CD8-positive, alpha-beta memory T cell (primary cell): ENCODE results near the gene TSKU. TPM values are rescaled to one million over a fixed set of nuclear protein-coding genes. Genes with fewer than 3 reads are reported as not detected.

Experiments used
- CTCF ChIA-PET: fragments of 350-600 bp; sonication (Branson Sonifier 250); formaldehyde crosslinking; loops from one replicate; lab custom pipeline; 2021; ENCODE audit warnings: antibody characterized with exemption; lab: Charles Lee
- POLR2A ChIA-PET: fragments of 350-600 bp; sonication (Branson Sonifier 250); formaldehyde crosslinking; loops from one replicate; lab custom pipeline; 2021; ENCODE audit warnings: antibody characterized with exemption; lab: Charles Lee
- DNase-seq, 5 donors: peaks; one replicate each; pipeline versions ENCODE4 v3.0.0 to v3.0.0-alpha.2; 2020 to 2022; ENCODE audit warnings: mixed read lengths in 1 of 5
- H3K27ac ChIP-seq: one replicate; pipeline ENCODE4 v1.7.0; 2013; ENCODE audit warnings: low read depth, mild to moderate bottlenecking, low read length, moderate library complexity
- H3K27me3 ChIP-seq: 2 replicates; pipeline ENCODE4 v1.7.0; 2013; ENCODE audit warnings: low read length, mild to moderate bottlenecking; ENCODE audit not compliant: insufficient read depth, poor library complexity, severe bottlenecking
- H3K36me3 ChIP-seq: 2 replicates; pipeline ENCODE4 v1.7.0; 2013; ENCODE audit warnings: mild to moderate bottlenecking, low read length, moderate library complexity; ENCODE audit not compliant: insufficient read depth
- H3K4me1 ChIP-seq: 2 replicates; pipeline ENCODE4 v1.7.0; 2013; ENCODE audit warnings: mild to moderate bottlenecking, low read length, moderate library complexity; ENCODE audit not compliant: insufficient read depth
- H3K4me3 ChIP-seq: 2 replicates; pipeline ENCODE4 v1.7.0; 2013; ENCODE audit warnings: mild to moderate bottlenecking, low read length
- H3K9me3 ChIP-seq: 2 replicates; pipeline ENCODE4 v1.7.0; 2013; ENCODE audit warnings: mild to moderate bottlenecking, low read length
- H3K27ac Mint-ChIP-seq, 8 donors: one replicate each; pipeline ENCODE4 v1.8.0; 2020 to 2021; ENCODE audit warnings: mixed read lengths in 8 of 8, mild to moderate bottlenecking in 6 of 8, inconsistent platforms in 3 of 8, moderate library complexity in 3 of 8
- H3K27me3 Mint-ChIP-seq, 2 donors: one replicate each; pipeline ENCODE4 v1.8.0; 2020 to 2021; ENCODE audit warnings: mixed read lengths in 2 of 2, mild to moderate bottlenecking in 1 of 2, moderate library complexity in 1 of 2
- H3K36me3 Mint-ChIP-seq, 3 donors: one replicate each; pipeline ENCODE4 v1.8.0; 2020 to 2021; ENCODE audit warnings: mixed read lengths in 3 of 3, inconsistent platforms in 1 of 3, mild to moderate bottlenecking in 1 of 3
- H3K4me1 Mint-ChIP-seq, 3 donors: one replicate each; pipeline ENCODE4 v1.8.0; 2020 to 2021; ENCODE audit warnings: mixed read lengths in 3 of 3, inconsistent platforms in 1 of 3, mild to moderate bottlenecking in 1 of 3
- H3K4me3 Mint-ChIP-seq, 7 donors: one replicate each; pipeline ENCODE4 v1.8.0; 2020 to 2021; ENCODE audit warnings: mixed read lengths in 7 of 7, mild to moderate bottlenecking in 6 of 7, moderate library complexity in 4 of 7, inconsistent platforms in 2 of 7
- H3K9me3 Mint-ChIP-seq, 5 donors: one replicate each; pipeline ENCODE4 v1.8.0; 2020 to 2022; ENCODE audit warnings: mixed read lengths in 5 of 5, mild to moderate bottlenecking in 3 of 5, moderate library complexity in 2 of 5, inconsistent platforms in 1 of 5
- polyA plus RNA-seq: library from polyadenylated mRNA; unstranded; fragments of 300-500 nt; fragmentation: Illumina TruSeq; gene quantifications from one replicate; pipeline ENCODE4 v1.2.3, GENCODE V29; 2021
- total RNA-seq, 2 experiments: library from RNA; stranded (reverse); gene quantifications; one replicate each; pipeline ENCODE4 v1.2.3, GENCODE V29; 2021

The TSKU gene
- total and polyA plus RNA-seq, 3 experiments from 2014 or later = 0.11 to 0.13 TPM; not detected in 1

- H3K36me3 Mint-ChIP-seq = no peaks in the 10 kb centered on the region
Measured at GRCh38 chr11:76834151-76834550, 51.0 kb downstream of the TSKU start.

GRCh38 chr11:76835036-76835435 is 51.9 kb downstream of the TSKU start:
- POLR2A ChIA-PET = no interaction called here
- H3K9me3 Mint-ChIP-seq = no peaks in the 10 kb centered on the region
- Histone ChIP-seq H3K36me3 (no peaks in the 10 kb centered on the region), H3K9me3 (no peaks in the 10 kb centered on the region), H3K4me1 (no peaks in the 10 kb centered on the region), H3K4me3 (no peak overlapping the region), H3K27ac (no peak overlapping the region), H3K27me3 (no peaks in the 10 kb centered on the region)
- no peaks in the 10 kb centered on the region for H3K4me1 Mint-ChIP-seq
- H3K27me3 Mint-ChIP-seq = peaks cover 11 to 17% of the 10 kb centered on the region in 2 donors
- no peak for DNase-seq
- CTCF ChIA-PET = no interaction called here
- no peaks in the 10 kb centered on the region for H3K36me3 Mint-ChIP-seq
- no peak overlapping the region for H3K27ac Mint-ChIP-seq
- H3K4me3 Mint-ChIP-seq = no peak overlapping the region

More at GRCh38 chr11:76834151-76834550, 51.0 kb downstream of the TSKU start:
- DNase-seq = no peak
- ChIA-PET CTCF (no interaction called here), POLR2A (no interaction called here)
- Mint-ChIP-seq H3K27me3 (peaks cover 4 to 14% of the 10 kb centered on the region in 2 donors), H3K9me3 (no peaks in the 10 kb centered on the region), H3K27ac (no peak overlapping the region), H3K4me1 (no peaks in the 10 kb centered on the region), H3K4me3 (no peak overlapping the region)
- H3K9me3 ChIP-seq = no peaks in the 10 kb centered on the region
- H3K36me3 ChIP-seq = no peaks in the 10 kb centered on the region
- no peaks in the 10 kb centered on the region for H3K27me3 ChIP-seq
- no peaks in the 10 kb centered on the region for H3K4me1 ChIP-seq
- H3K4me3 ChIP-seq = no peak overlapping the region
- H3K27ac ChIP-seq = no peak overlapping the region

GRCh38 chr11:76835928-76836612 is 52.9 kb downstream of the TSKU start:
- DNase-seq = no peak
- POLR2A ChIA-PET = no interaction called here
- Histone ChIP-seq H3K36me3 (no peaks in the 10 kb centered on the region), H3K9me3 (no peaks in the 10 kb centered on the region), H3K27me3 (no peaks in the 10 kb centered on the region), H3K27ac (no peak overlapping the region), H3K4me1 (no peaks in the 10 kb centered on the region), H3K4me3 (no peak overlapping the region)
- Mint-ChIP-seq H3K9me3 (no peaks in the 10 kb centered on the region), H3K4me3 (no peak overlapping the region), H3K27me3 (peaks cover 10 to 21% of the 10 kb centered on the region in 2 donors), H3K36me3 (no peaks in the 10 kb centered on the region), H3K27ac (no peak overlapping the region), H3K4me1 (no peaks in the 10 kb centered on the region)
- CTCF ChIA-PET = no interaction called here

GRCh38 chr11:76836613-76837291 is 53.6 kb downstream of the TSKU start:
- H3K4me1 ChIP-seq = no peaks in the 10 kb centered on the region
- ChIA-PET CTCF (no interaction called here), POLR2A (no interaction called here)
- H3K4me1 Mint-ChIP-seq = no peaks in the 10 kb centered on the region
- no peaks in the 10 kb centered on the region for H3K27me3 ChIP-seq
- H3K27me3 Mint-ChIP-seq = peaks cover 14 to 23% of the 10 kb centered on the region in 2 donors
- H3K36me3 Mint-ChIP-seq = no peaks in the 10 kb centered on the region
- no peak overlapping the region for H3K27ac Mint-ChIP-seq
- no peak overlapping the region for H3K27ac ChIP-seq
- H3K4me3 ChIP-seq = no peak overlapping the region
- no peaks in the 10 kb centered on the region for H3K36me3 ChIP-seq
- no peak for DNase-seq
- no peak overlapping the region for H3K4me3 Mint-ChIP-seq
- no peaks in the 10 kb centered on the region for H3K9me3 ChIP-seq
- no peaks in the 10 kb centered on the region for H3K9me3 Mint-ChIP-seq

- CTCF ChIA-PET = no interaction called here
- H3K9me3 Mint-ChIP-seq = no peaks in the 10 kb centered on the region
- no peaks in the 10 kb centered on the region for H3K36me3 ChIP-seq
- H3K4me3 Mint-ChIP-seq = no peak overlapping the region
- peaks cover 14 to 29% of the 10 kb centered on the region in 2 donors for H3K27me3 Mint-ChIP-seq
- no peak for DNase-seq
- no peaks in the 10 kb centered on the region for H3K4me1 Mint-ChIP-seq
- no peaks in the 10 kb centered on the region for H3K36me3 Mint-ChIP-seq
- H3K27ac Mint-ChIP-seq = no peak overlapping the region
- H3K4me1 ChIP-seq = no peaks in the 10 kb centered on the region
- H3K27ac ChIP-seq = no peak overlapping the region
- no peaks in the 10 kb centered on the region for H3K9me3 ChIP-seq
- POLR2A ChIA-PET = no interaction called here
- H3K4me3 ChIP-seq = no peak overlapping the region
- H3K27me3 ChIP-seq = no peaks in the 10 kb centered on the region
Measured at GRCh38 chr11:76837696-76838677, 54.8 kb downstream of the TSKU start.

GRCh38 chr11:76838678-76839068 is 55.5 kb downstream of the TSKU start:
- Histone ChIP-seq H3K9me3 (no peaks in the 10 kb centered on the region), H3K4me1 (no peaks in the 10 kb centered on the region), H3K27me3 (no peaks in the 10 kb centered on the region), H3K36me3 (no peaks in the 10 kb centered on the region), H3K27ac (no peak overlapping the region), H3K4me3 (no peak overlapping the region)
- Mint-ChIP-seq H3K27me3 (peaks cover 17 to 34% of the 10 kb centered on the region in 2 donors), H3K4me3 (no peak overlapping the region), H3K9me3 (no peaks in the 10 kb centered on the region), H3K27ac (no peak overlapping the region), H3K36me3 (no peaks in the 10 kb centered on the region), H3K4me1 (no peaks in the 10 kb centered on the region)
- DNase-seq = no peak
- CTCF ChIA-PET = no interaction called here
- POLR2A ChIA-PET = no interaction called here

GRCh38 chr11:76839311-76839710 is 56.2 kb downstream of the TSKU start:
- ChIA-PET POLR2A (no interaction called here), CTCF (no interaction called here)

More at GRCh38 chr11:76839311-76839710, 56.2 kb downstream of the TSKU start:
- Mint-ChIP-seq H3K27ac (no peak overlapping the region), H3K9me3 (no peaks in the 10 kb centered on the region), H3K27me3 (peaks cover 19 to 40% of the 10 kb centered on the region in 2 donors), H3K4me3 (no peak overlapping the region), H3K4me1 (no peaks in the 10 kb centered on the region), H3K36me3 (no peaks in the 10 kb centered on the region)
- Histone ChIP-seq H3K4me1 (no peaks in the 10 kb centered on the region), H3K36me3 (no peaks in the 10 kb centered on the region), H3K4me3 (no peak overlapping the region), H3K27me3 (no peaks in the 10 kb centered on the region), H3K27ac (no peak overlapping the region), H3K9me3 (no peaks in the 10 kb centered on the region)
- no peak for DNase-seq
